ENCODE measurements around the gene PNLIPRP2. TPM values are rescaled to one million over a fixed set of nuclear protein-coding genes. Genes with fewer than 3 reads are reported as not detected.

The PNLIPRP2 gene
- total RNA-seq, 1 donor from 2014 or later: not detected

DNA sequence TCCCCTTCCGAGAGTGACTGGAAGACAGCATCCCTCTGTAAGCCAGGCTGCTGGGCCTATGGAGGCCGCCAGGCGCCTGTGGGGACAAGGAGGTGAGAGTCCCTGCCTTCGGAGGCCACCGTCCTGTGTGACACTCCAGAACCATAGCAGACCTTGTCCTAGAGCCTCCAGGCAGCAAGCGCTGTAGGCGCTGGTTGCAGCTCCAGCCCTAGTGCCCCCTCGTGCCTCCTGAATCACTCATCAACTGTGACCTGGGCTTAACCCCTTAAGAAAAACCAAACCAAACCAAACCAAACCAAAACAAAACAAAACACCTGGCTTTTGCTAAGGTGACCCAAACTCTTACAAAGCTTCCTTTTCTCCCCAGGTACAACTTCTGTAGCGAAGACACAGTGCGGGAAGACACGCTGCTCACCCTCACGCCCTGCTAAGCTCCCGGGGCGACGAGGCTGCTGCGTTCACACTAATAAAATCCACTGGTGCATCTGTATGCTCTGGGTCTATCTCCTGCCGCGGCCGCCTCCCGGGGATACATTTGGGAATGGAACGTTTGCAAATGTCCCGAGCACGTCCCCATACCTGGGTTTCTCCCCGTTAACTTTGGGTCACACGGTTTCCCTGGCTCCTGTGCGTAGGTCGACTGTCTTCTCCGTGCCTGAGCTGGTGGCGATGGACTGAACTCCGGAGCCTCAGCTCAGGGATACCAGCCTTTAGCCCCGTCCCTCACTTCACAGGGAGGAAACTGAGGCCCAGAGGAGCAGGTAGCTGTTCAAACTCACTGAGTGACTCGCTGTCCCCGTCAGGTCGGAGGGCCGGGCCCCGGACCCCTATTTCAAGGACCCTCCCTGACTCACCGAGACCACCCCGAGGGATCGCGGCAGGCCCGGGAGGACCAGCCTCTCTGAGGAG is 11.8 kb upstream of the PNLIPRP2 start:
- H3K9me3 Mint-ChIP-seq: peaks cover 2% of the 10 kb centered on the region
- H3K4me1 Mint-ChIP-seq: peaks cover 5% of the 10 kb centered on the region
- H3K36me3 Mint-ChIP-seq (ENCODE audit: low read depth): no peaks in the 10 kb centered on the region
- peaks cover 3% of the 10 kb centered on the region for H3K27me3 Mint-ChIP-seq (ENCODE audit: low read depth)
- no peak overlapping the region for H3K27ac Mint-ChIP-seq (ENCODE audit: unreplicated experiment)
- TF ChIP-seq, protein P1, sequence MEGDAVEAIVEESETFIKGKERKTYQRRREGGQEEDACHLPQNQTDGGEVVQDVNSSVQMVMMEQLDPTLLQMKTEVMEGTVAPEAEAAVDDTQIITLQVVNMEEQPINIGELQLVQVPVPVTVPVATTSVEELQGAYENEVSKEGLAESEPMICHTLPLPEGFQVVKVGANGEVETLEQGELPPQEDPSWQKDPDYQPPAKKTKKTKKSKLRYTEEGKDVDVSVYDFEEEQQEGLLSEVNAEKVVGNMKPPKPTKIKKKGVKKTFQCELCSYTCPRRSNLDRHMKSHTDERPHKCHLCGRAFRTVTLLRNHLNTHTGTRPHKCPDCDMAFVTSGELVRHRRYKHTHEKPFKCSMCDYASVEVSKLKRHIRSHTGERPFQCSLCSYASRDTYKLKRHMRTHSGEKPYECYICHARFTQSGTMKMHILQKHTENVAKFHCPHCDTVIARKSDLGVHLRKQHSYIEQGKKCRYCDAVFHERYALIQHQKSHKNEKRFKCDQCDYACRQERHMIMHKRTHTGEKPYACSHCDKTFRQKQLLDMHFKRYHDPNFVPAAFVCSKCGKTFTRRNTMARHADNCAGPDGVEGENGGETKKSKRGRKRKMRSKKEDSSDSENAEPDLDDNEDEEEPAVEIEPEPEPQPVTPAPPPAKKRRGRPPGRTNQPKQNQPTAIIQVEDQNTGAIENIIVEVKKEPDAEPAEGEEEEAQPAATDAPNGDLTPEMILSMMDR (conservative IDR thresholded peaks at IDR 0.05): no peak
- DNase-seq (ENCODE audit: low read depth, low spot score): no peak
- peak overlapping the region; percentile 84 for H3K4me3 Mint-ChIP-seq

DNA sequence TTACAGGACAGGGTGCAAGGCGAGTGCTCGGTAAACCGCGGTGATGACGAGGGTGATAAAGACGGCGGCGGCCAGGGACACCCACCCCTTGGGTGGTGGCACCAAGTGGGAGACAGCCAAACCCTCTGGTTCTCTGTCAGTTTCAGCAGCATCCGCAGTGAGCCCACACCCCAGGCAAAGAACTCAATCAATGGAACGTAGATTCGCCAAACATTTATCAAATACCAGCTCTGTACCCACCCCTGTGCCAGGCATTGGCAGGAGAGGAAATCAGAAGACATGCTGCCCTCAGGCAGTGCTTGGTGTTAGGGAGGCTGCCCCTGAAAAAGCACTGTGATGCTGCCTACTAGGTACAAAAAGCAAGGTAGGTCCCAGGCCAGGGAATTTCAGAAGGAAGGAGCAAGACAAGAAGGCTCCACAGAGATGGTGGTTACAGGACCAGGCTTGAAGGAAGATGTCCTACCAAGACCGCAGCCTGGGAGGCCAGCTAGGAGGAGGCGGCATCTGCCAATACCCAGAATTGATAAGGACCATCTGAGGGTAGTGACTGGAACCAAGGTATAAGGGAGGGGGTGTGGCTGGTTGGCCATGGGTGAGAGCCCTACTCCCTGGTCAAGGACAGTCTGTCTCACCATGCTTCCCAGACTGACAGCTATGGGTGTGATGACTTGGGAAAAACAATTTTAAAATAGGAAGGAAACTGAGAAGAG is 10.2 kb upstream of the PNLIPRP2 start:
- peaks cover 2% of the 10 kb centered on the region for H3K9me3 Mint-ChIP-seq
- no peaks in the 10 kb centered on the region for H3K36me3 Mint-ChIP-seq (ENCODE audit: low read depth)
- peaks cover 5% of the 10 kb centered on the region for H3K4me1 Mint-ChIP-seq
- peaks cover 3% of the 10 kb centered on the region for H3K27me3 Mint-ChIP-seq (ENCODE audit: low read depth)
- TF ChIP-seq, protein P1 (conservative IDR thresholded peaks at IDR 0.05): no peak
- no peak for DNase-seq (ENCODE audit: low read depth, low spot score)
- peak overlapping the region; percentile 50 for H3K27ac Mint-ChIP-seq (ENCODE audit: unreplicated experiment)
- H3K4me3 Mint-ChIP-seq: no peak overlapping the region

DNA sequence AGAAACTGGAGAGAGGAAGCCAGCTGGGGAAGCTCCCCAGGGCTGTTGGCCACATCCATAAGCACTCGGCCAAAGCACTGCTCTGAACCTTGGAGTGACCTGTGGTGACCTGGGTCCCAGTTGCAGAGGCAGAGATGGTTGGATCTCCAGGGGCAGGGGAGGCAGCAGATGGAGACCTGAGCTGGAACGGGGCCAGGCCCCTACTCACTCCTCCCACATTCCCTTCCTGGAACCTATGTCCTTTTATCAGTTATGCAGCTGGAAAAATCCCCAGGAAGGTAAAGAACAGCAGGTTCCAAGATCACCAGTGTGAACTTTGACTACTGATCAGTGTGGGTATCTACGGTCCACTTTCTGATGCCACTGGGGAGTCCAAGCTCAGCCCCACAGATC is 9.6 kb upstream of the PNLIPRP2 start:
- no peaks in the 10 kb centered on the region for H3K36me3 Mint-ChIP-seq (ENCODE audit: low read depth)
- peaks cover 2% of the 10 kb centered on the region for H3K9me3 Mint-ChIP-seq
- H3K4me3 Mint-ChIP-seq: no peak overlapping the region
- peak overlapping the region; percentile 50 for H3K27ac Mint-ChIP-seq (ENCODE audit: unreplicated experiment)
- TF ChIP-seq, protein P1 (conservative IDR thresholded peaks at IDR 0.05): no peak
- H3K27me3 Mint-ChIP-seq (ENCODE audit: low read depth): peaks cover 3% of the 10 kb centered on the region
- H3K4me1 Mint-ChIP-seq: peaks cover 5% of the 10 kb centered on the region
- DNase-seq (ENCODE audit: low read depth, low spot score): no peak

DNA sequence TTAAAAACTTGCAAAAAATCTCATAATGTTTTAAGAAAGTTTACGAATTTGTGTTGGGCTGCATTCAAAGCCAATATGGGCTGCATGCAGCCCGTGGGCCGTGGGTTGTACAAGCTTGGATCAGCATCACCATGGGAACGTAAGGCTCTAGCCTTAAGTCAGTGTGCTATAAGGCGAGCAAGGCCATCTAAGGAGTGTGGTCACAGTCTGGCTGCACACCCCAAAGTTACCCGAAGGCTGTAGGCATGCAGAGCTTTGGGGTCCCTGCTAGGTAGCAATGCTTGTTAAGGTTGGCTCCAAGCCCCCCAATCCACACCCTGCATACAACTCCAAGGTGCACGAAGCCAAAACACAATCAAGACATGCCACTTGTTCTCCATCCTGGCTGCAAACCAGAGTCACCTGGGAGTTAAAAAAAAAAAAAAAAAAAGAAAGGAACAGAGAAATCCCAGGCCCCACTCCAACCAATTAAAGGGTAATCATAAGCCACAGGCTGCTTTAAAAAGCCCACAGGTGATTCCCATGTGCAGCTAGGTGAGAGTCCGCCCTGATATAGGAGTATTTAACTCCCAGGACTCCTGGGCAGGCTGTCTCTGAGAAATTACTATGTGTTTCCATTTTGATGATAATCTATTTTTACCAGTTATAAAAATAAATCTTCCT is 8.5 kb upstream of the PNLIPRP2 start:
- Mint-ChIP-seq H3K36me3 (ENCODE audit: low read depth) (no peaks in the 10 kb centered on the region), H3K4me3 (no peak overlapping the region), H3K27ac (ENCODE audit: unreplicated experiment) (no peak overlapping the region), H3K9me3 (peaks cover 2% of the 10 kb centered on the region), H3K27me3 (ENCODE audit: low read depth) (peaks cover 3% of the 10 kb centered on the region), H3K4me1 (peaks cover 5% of the 10 kb centered on the region)
- no peak for DNase-seq (ENCODE audit: low read depth, low spot score)
- TF ChIP-seq, protein P1 (conservative IDR thresholded peaks at IDR 0.05): no peak

DNA sequence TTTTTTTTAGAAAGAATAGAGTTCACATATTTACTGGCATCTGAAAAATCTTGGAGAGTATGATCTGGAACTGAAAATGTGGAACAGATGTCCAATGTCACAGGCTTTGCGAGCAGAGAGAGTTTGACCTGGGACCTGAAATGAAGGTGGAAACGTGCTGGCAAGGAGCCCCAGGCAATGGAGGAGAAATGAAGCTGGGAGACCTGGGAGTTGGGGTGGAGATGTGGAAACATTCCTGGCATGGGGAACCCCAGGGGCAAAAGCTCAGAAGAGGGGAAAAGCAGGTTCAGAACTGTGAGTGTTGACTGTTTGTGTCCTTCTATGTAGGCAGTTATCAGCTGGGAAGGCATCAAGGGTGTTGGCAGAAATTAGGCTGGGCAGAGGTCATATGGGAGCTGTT is 7.3 kb upstream of the PNLIPRP2 start:
- TF ChIP-seq, protein P1 (conservative IDR thresholded peaks at IDR 0.05): no peak
- Mint-ChIP-seq H3K27me3 (ENCODE audit: low read depth) (peaks cover 3% of the 10 kb centered on the region), H3K27ac (ENCODE audit: unreplicated experiment) (no peak overlapping the region), H3K4me1 (peaks cover 5% of the 10 kb centered on the region), H3K4me3 (peak overlapping the region; percentile 29), H3K36me3 (ENCODE audit: low read depth) (no peaks in the 10 kb centered on the region), H3K9me3 (peaks cover 2% of the 10 kb centered on the region)
- no peak for DNase-seq (ENCODE audit: low read depth, low spot score)

Data from neural crest cell (in vitro differentiated cells).